SK-N-SH (cell line): ENCODE measurements around the gene CNTNAP2. TPM values are rescaled to one million over a fixed set of nuclear protein-coding genes. Genes with fewer than 3 reads are reported as not detected.

Source experiments
- CTCF ChIA-PET: fragments of 300-600, 350-600 bp; formaldehyde crosslinking; extraction: SDS; loops from one replicate; lab custom pipeline; 2021; lab: Yijun Ruan, JAX
- POLR2A ChIA-PET: fragments of 350-600 bp; sonication (Branson Sonifier 250); formaldehyde crosslinking; extraction: SDS; loops from one replicate; lab custom pipeline; 2020; ENCODE audit warnings: antibody characterized with exemption, inconsistent platforms; lab: Yijun Ruan, JAX
- DNase-seq: peaks from one replicate; pipeline ENCODE4 v3.0.0; 2012
- H2AFZ ChIP-seq: fragments of 200-600 bp; sonication (generic); 2 replicates; pipeline ENCODE4 v1.8.1; 2016; ENCODE audit warnings: antibody characterized with exemption, mild to moderate bottlenecking, low read depth
- H3F3A ChIP-seq: fragments of 200-600 bp; sonication (generic); replicated peaks from 2 replicates; pipeline ENCODE3; 2016; ENCODE audit warnings: antibody characterized with exemption, mild to moderate bottlenecking; ENCODE audit not compliant: insufficient read depth
- H3K27ac ChIP-seq, 2 experiments: fragments of 200-500 bp in 1 of 2; fragments of 200-600 bp in 1 of 2; sonication (Bioruptor generic) in 1 of 2; sonication (generic), shearing (Covaris generic) in 1 of 2; 2 replicates each; pipeline versions ENCODE4 v1.5.1 to v1.6.1; 2014 to 2016; ENCODE audit warnings: low read depth in 2 of 2, inconsistent platforms in 1 of 2, low read length in 1 of 2, mild to moderate bottlenecking in 1 of 2, mixed read lengths in 1 of 2
- H3K27me3 ChIP-seq: fragments of 200-600 bp; sonication (generic), shearing (Covaris generic); 2 replicates; pipeline ENCODE4 v1.6.1; 2016; ENCODE audit warnings: mixed run types; ENCODE audit not compliant: insufficient read depth
- H3K36me3 ChIP-seq, 2 experiments: fragments of 200-500 bp in 1 of 2; fragments of 200-600 bp in 1 of 2; sonication (Bioruptor generic) in 1 of 2; sonication (generic) in 1 of 2; replicated peaks in 1 of 2; 2 replicates each; pipeline versions ENCODE3 to v1.5.1; 2014 to 2016; ENCODE audit warnings: low read length in 1 of 2, mild to moderate bottlenecking in 1 of 2; ENCODE audit not compliant: insufficient read depth in 2 of 2, control insufficient read depth in 1 of 2
- H3K4me1 ChIP-seq, 2 experiments: fragments of 200-500 bp in 1 of 2; fragments of 200-600 bp in 1 of 2; sonication (Bioruptor generic) in 1 of 2; sonication (generic), shearing (Covaris generic) in 1 of 2; 2 replicates each; pipeline versions ENCODE4 v1.5.1 to v1.6.1; 2014 to 2016; ENCODE audit warnings: low read depth in 1 of 2, low read length in 1 of 2, mixed run types in 1 of 2; ENCODE audit not compliant: insufficient read depth in 2 of 2, control insufficient read depth in 1 of 2
- H3K4me2 ChIP-seq: fragments of 200-600 bp; sonication (generic), shearing (Covaris generic); 2 replicates; pipeline ENCODE4 v1.6.1; 2017; ENCODE audit warnings: mixed run types
- H3K4me3 ChIP-seq, 2 experiments: fragments of 200-500 bp in 1 of 2; fragments of 200-600 bp in 1 of 2; sonication (Bioruptor generic) in 1 of 2; sonication (generic), shearing (Covaris generic) in 1 of 2; 2 replicates each; pipeline versions ENCODE4 v1.5.1 to v1.8.1; 2014 to 2016; ENCODE audit warnings: low read depth in 2 of 2, inconsistent platforms in 1 of 2, low read length in 1 of 2, mild to moderate bottlenecking in 1 of 2, mixed read lengths in 1 of 2, moderate library complexity in 1 of 2
- H3K79me2 ChIP-seq: fragments of 200-600 bp; sonication (generic); 2 replicates; pipeline ENCODE4 v1.8.1; 2017; ENCODE audit warnings: mild to moderate bottlenecking; ENCODE audit not compliant: insufficient read depth
- H3K9ac ChIP-seq: fragments of 200-600 bp; sonication (generic); 2 replicates; pipeline ENCODE4 v1.6.1; 2017; ENCODE audit warnings: mixed run types
- H3K9me2 ChIP-seq: fragments of 200-600 bp; sonication (generic); 2 replicates; pipeline ENCODE4 v1.6.1; 2017; ENCODE audit warnings: mixed run types
- H3K9me3 ChIP-seq: fragments of 200-600 bp; sonication (generic); 2 replicates; pipeline ENCODE4 v1.6.1; 2017; ENCODE audit warnings: mixed run types, mild to moderate bottlenecking, moderate library complexity
- H4K20me1 ChIP-seq: fragments of 200-600 bp; sonication (generic); 2 replicates; pipeline ENCODE4 v1.6.1; 2017; ENCODE audit warnings: mild to moderate bottlenecking, mixed run types; ENCODE audit not compliant: insufficient read depth
- CHD2 ChIP-seq: fragments of 150-350 bp; IDR thresholded peaks from 2 replicates; pipeline ENCODE4 v1.6.1; 2018; ENCODE audit warnings: low read length; ENCODE audit not compliant: partially characterized antibody
- ELF1 ChIP-seq: IDR thresholded peaks from 2 replicates; pipeline ENCODE4 v1.4.0; 2012
- EP300 ChIP-seq, 2 experiments: IDR thresholded peaks; 2 replicates each; pipeline versions ENCODE4 v1.4.0 to v1.6.1; 2012; ENCODE audit warnings: borderline replicate concordance in 1 of 2, low read depth in 1 of 2, low read length in 1 of 2
- EZH2phosphoT487 ChIP-seq: fragments of 200-600 bp; sonication (generic); IDR thresholded peaks from 2 replicates; pipeline ENCODE4 v1.6.1; 2017; ENCODE audit warnings: low read depth, mixed run types, mild to moderate bottlenecking, antibody characterized with exemption, moderate library complexity, borderline replicate concordance
- FOXJ3 ChIP-seq: sonication (generic); formaldehyde crosslinking; IDR thresholded peaks from 2 replicates; pipeline ENCODE4 v1.5.1; 2020; ENCODE audit warnings: mild to moderate bottlenecking, missing genetic modification reagents
- GABPA ChIP-seq: IDR thresholded peaks from 2 replicates; pipeline ENCODE4 v1.4.0; 2012; ENCODE audit warnings: low read depth, mild to moderate bottlenecking
- IRF3 ChIP-seq: fragments of 150-350 bp; IDR thresholded peaks from 2 replicates; pipeline ENCODE4 v1.6.1; 2016; ENCODE audit warnings: mild to moderate bottlenecking, low read depth, low read length
- JUND ChIP-seq: IDR thresholded peaks from 2 replicates; pipeline ENCODE4 v1.4.0; 2012
- MEF2A ChIP-seq: IDR thresholded peaks from 2 replicates; pipeline ENCODE4 v1.4.0; 2012; ENCODE audit warnings: low read depth, borderline replicate concordance
- MXI1 ChIP-seq: IDR thresholded peaks from 2 replicates; pipeline ENCODE4 v1.6.1; 2012; ENCODE audit warnings: mild to moderate bottlenecking, low read depth, low read length, improper control_type of control experiment
- NFIC ChIP-seq: IDR thresholded peaks from 2 replicates; pipeline ENCODE4 v1.4.0; 2012; ENCODE audit warnings: borderline replicate concordance
- RAD21 ChIP-seq: IDR thresholded peaks from 2 replicates; pipeline ENCODE4 v1.6.1; 2012; ENCODE audit warnings: mild to moderate bottlenecking, low read length
- RCOR1 ChIP-seq: fragments of 150-350 bp; IDR thresholded peaks from 2 replicates; pipeline ENCODE4 v1.6.1; 2017; ENCODE audit warnings: antibody characterized with exemption, low read length
- RFX5 ChIP-seq: IDR thresholded peaks from 2 replicates; pipeline ENCODE4 v1.6.1; 2012; ENCODE audit warnings: mild to moderate bottlenecking, improper control_type of control experiment, low read length
- SMC3 ChIP-seq: IDR thresholded peaks from 2 replicates; pipeline ENCODE4 v1.6.1; 2012; ENCODE audit warnings: low read depth, low read length, improper control_type of control experiment
- TCF12 ChIP-seq: IDR thresholded peaks from 2 replicates; pipeline ENCODE4 v1.4.0; 2012
- TEAD4 ChIP-seq: IDR thresholded peaks from 2 replicates; pipeline ENCODE4 v1.4.0; 2012; ENCODE audit warnings: mild to moderate bottlenecking, borderline replicate concordance; ENCODE audit not compliant: insufficient read depth
- YY1 ChIP-seq: IDR thresholded peaks from 2 replicates; pipeline ENCODE4 v1.4.0; 2012; ENCODE audit warnings: low read depth, mild to moderate bottlenecking
- WGBS: methylation state at CpG from one replicate; pipeline ENCODE4 v1.1.6; 2017; ENCODE audit warnings: low lambda C conversion rate; 5-methylcytosine and 5-hydroxymethylcytosine counted together
- polyA plus RNA-seq, 3 experiments: library from polyadenylated mRNA; depleted of rRNA; stranded (reverse); fragments of >200 nt; gene quantifications; 2 replicates each; pipeline ENCODE4 v1.2.3, GENCODE V29; 2012
- TF ChIP-seq, protein P1 (sequence below): IDR thresholded peaks from 2 replicates; pipeline ENCODE4; 2012
- TF ChIP-seq, protein P2 (sequence below): IDR thresholded peaks from 2 replicates; pipeline ENCODE4 v1.4.0; 2012; ENCODE audit warnings: low read depth, borderline replicate concordance
- TF ChIP-seq, protein P3 (sequence below): fragments of 200-600 bp; sonication (generic); IDR thresholded peaks from 2 replicates; pipeline ENCODE4 v1.6.1; 2017; ENCODE audit warnings: antibody characterized with exemption, mild to moderate bottlenecking, moderate library complexity

Gene CNTNAP2
- polyA plus RNA-seq, 1 of the 3 experiments (the other 2 are of a cell fraction) = 3.4 TPM

GRCh38 chr7:147089051-147089461, 972.5 kb downstream of the CNTNAP2 start:
- H3K36me3 ChIP-seq = no peaks in the 10 kb centered on the region
- no peaks in the 10 kb centered on the region for H3K79me2 ChIP-seq
- H3K27me3 ChIP-seq = no peaks in the 10 kb centered on the region
- POLR2A ChIA-PET = no interaction called here
- DNase-seq = no peak
- H3K27ac ChIP-seq = peak overlapping the region in 1 of 2 experiments; percentile 14; a peak in 1 of 4 replicates
- no peaks in the 10 kb centered on the region for H4K20me1 ChIP-seq
- CTCF ChIA-PET = interaction anchor here (1.2 to 2.7 kb wide), 2 partner anchors 10 to 14 kb away, joined by 4 to 9 read pairs; no protein-coding TSS in a partner anchor
- no peak overlapping the region for H3K9ac ChIP-seq
- peak overlapping the region; percentile 29; the same call in 1 of the 2 replicates for H3K4me2 ChIP-seq
- peak overlapping the region; percentile 69 for H2AFZ ChIP-seq
- H3K4me3 ChIP-seq = no peak overlapping the region
- peaks cover 5% of the 10 kb centered on the region for H3F3A ChIP-seq
- no peak for TF ChIP-seq YY1
- TF ChIP-seq, protein P1, sequence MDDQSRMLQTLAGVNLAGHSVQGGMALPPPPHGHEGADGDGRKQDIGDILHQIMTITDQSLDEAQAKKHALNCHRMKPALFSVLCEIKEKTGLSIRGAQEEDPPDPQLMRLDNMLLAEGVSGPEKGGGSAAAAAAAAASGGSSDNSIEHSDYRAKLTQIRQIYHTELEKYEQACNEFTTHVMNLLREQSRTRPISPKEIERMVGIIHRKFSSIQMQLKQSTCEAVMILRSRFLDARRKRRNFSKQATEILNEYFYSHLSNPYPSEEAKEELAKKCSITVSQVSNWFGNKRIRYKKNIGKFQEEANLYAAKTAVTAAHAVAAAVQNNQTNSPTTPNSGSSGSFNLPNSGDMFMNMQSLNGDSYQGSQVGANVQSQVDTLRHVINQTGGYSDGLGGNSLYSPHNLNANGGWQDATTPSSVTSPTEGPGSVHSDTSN = no peak
- no peak for TF ChIP-seq CHD2
- no peak for TF ChIP-seq GABPA
- TF ChIP-seq MXI1 = no peak
- no peak for TF ChIP-seq NFIC
- no peak for TF ChIP-seq EZH2phosphoT487
- TF ChIP-seq SMC3 = no peak
- TF ChIP-seq MEF2A = no peak
- peaks cover 0 to 8% of the 10 kb centered on the region in 2 experiments; a peak in 1 of 4 replicates for H3K4me1 ChIP-seq
- WGBS = 74% methylated on average over 4 of the region's 4 CpGs
- no peaks in the 10 kb centered on the region for H3K9me3 ChIP-seq
- no peaks in the 10 kb centered on the region for H3K9me2 ChIP-seq

DNA sequence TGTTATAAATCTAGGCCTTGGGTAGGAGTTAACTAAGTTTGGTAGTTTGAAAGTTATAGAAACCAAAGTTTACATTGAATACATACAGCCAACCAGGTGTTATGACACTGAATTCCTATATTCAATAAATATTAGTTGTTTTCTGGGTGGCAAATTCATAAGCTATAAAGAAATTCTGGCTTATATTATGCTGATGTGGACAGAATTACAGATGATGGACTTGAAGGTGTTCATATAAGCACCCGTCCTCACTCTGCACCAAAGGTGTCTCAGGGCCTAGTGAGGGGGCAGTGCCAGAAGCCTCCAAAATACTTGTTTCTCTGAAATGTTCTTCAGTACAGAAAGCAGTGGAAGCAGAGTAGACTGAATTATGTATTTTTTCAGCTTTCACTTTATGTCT, 973.0 kb downstream of the CNTNAP2 start:
- Histone ChIP-seq H3K27ac (peak overlapping the region in 1 of 2 experiments; percentile 14; a peak in 1 of 4 replicates), H2AFZ (peak overlapping the region; percentile 69; the same call in 1 of the 2 replicates), H3K79me2 (no peaks in the 10 kb centered on the region), H3K9ac (no peak overlapping the region), H3K4me3 (no peak overlapping the region), H4K20me1 (no peaks in the 10 kb centered on the region), H3K9me3 (no peaks in the 10 kb centered on the region), H3K36me3 (no peaks in the 10 kb centered on the region), H3K4me2 (no peak overlapping the region), H3F3A (peaks cover 5% of the 10 kb centered on the region), H3K4me1 (peaks cover 0 to 8% of the 10 kb centered on the region in 2 experiments; a peak in 1 of 4 replicates), H3K27me3 (no peaks in the 10 kb centered on the region), H3K9me2 (no peaks in the 10 kb centered on the region)
- POLR2A ChIA-PET = no interaction called here
- TF ChIP-seq SMC3 (no peak), RCOR1 (no peak), JUND (no peak), FOXJ3 (CRISPR knock-in tag) (no peak), RFX5 (no peak), RAD21 (no peak), IRF3 (no peak), YY1 (no peak), TCF12 (no peak), ELF1 (no peak), TEAD4 (no peak), EP300 (IDR thresholded peaks at IDR 0.05; ENCODE audit: borderline replicate concordance in 1 of 2, low read depth in 1 of 2, low read length in 1 of 2) (no peak)
- TF ChIP-seq, protein P2, sequence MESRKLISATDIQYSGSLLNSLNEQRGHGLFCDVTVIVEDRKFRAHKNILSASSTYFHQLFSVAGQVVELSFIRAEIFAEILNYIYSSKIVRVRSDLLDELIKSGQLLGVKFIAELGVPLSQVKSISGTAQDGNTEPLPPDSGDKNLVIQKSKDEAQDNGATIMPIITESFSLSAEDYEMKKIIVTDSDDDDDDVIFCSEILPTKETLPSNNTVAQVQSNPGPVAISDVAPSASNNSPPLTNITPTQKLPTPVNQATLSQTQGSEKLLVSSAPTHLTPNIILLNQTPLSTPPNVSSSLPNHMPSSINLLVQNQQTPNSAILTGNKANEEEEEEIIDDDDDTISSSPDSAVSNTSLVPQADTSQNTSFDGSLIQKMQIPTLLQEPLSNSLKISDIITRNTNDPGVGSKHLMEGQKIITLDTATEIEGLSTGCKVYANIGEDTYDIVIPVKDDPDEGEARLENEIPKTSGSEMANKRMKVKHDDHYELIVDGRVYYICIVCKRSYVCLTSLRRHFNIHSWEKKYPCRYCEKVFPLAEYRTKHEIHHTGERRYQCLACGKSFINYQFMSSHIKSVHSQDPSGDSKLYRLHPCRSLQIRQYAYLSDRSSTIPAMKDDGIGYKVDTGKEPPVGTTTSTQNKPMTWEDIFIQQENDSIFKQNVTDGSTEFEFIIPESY = no peak
- TF ChIP-seq, protein P3, sequence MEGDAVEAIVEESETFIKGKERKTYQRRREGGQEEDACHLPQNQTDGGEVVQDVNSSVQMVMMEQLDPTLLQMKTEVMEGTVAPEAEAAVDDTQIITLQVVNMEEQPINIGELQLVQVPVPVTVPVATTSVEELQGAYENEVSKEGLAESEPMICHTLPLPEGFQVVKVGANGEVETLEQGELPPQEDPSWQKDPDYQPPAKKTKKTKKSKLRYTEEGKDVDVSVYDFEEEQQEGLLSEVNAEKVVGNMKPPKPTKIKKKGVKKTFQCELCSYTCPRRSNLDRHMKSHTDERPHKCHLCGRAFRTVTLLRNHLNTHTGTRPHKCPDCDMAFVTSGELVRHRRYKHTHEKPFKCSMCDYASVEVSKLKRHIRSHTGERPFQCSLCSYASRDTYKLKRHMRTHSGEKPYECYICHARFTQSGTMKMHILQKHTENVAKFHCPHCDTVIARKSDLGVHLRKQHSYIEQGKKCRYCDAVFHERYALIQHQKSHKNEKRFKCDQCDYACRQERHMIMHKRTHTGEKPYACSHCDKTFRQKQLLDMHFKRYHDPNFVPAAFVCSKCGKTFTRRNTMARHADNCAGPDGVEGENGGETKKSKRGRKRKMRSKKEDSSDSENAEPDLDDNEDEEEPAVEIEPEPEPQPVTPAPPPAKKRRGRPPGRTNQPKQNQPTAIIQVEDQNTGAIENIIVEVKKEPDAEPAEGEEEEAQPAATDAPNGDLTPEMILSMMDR = no peak
- TF ChIP-seq, protein P1 = no peak
- DNase-seq = no peak
- 69% methylated on average over 1 of the region's 1 CpG for WGBS
- CTCF ChIA-PET = interaction anchor here (1.2 to 2.7 kb wide), 2 partner anchors 11 to 15 kb away, joined by 4 to 9 read pairs; no protein-coding TSS in a partner anchor
